ENCODE results near the gene VSIG10L.

GRCh38 chr19:51346742-51347141 lies 4.8 kb upstream of the VSIG10L start:
- no peak for TF ChIP-seq POLR2A (IDR thresholded peaks at IDR 0.05)
- no peak for TF ChIP-seq CTCF (IDR thresholded peaks at IDR 0.05)
- TF ChIP-seq POLR2AphosphoS5 (IDR thresholded peaks at IDR 0.05): no peak

All from transverse colon (tissue), 4 donors.